ENCODE data around the gene RHBDL1. TPM values are rescaled to one million over a fixed set of nuclear protein-coding genes. Genes with fewer than 3 reads are reported as not detected.

Gene RHBDL1
- total RNA-seq, 2 donors from 2014 or later = 0.42 to 8.0 TPM

DNA sequence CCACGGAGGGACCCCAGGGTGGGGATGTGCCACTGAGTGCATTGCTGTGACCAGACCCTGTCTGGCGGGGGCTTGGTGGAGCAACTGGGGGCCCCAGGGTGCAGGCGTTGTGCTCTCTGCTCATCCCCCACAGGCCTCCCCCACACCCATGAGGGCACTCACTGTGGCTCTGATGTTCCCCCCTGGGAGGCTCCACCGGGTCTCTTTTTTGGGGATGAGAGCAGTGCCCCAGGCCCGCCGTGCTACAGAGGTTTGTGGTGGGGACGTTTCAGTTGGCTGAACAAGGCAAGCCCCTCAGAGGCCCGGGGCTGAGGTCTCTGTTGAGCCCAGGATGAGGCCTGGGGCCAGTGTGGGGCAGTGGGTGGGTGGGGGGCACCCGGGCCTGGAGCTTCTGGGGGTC is 48.2 kb downstream of the RHBDL1 start:
- peaks cover 25 to 39% of the 10 kb centered on the region in 2 donors for H3K4me1 ChIP-seq (ENCODE audit: control insufficient read depth in 1 of 2, low read depth in 2 of 2)

GRCh38 chr16:724188-725040 is 48.9 kb downstream of the RHBDL1 start:
- Histone ChIP-seq H3K27me3 (replicated peaks; ENCODE audit: insufficient read depth) (no peaks in the 10 kb centered on the region), H3K4me3 (no peak overlapping the region), H3K36me3 (no peaks in the 10 kb centered on the region), H3K4me1 (ENCODE audit: control insufficient read depth in 1 of 2, low read depth in 2 of 2) (peaks cover 25 to 39% of the 10 kb centered on the region in 2 donors), H3K27ac (no peak overlapping the region), H3K9me3 (no peaks in the 10 kb centered on the region)
- DNase-seq (ENCODE audit: low spot score) = no peak
- TF ChIP-seq, protein P1, sequence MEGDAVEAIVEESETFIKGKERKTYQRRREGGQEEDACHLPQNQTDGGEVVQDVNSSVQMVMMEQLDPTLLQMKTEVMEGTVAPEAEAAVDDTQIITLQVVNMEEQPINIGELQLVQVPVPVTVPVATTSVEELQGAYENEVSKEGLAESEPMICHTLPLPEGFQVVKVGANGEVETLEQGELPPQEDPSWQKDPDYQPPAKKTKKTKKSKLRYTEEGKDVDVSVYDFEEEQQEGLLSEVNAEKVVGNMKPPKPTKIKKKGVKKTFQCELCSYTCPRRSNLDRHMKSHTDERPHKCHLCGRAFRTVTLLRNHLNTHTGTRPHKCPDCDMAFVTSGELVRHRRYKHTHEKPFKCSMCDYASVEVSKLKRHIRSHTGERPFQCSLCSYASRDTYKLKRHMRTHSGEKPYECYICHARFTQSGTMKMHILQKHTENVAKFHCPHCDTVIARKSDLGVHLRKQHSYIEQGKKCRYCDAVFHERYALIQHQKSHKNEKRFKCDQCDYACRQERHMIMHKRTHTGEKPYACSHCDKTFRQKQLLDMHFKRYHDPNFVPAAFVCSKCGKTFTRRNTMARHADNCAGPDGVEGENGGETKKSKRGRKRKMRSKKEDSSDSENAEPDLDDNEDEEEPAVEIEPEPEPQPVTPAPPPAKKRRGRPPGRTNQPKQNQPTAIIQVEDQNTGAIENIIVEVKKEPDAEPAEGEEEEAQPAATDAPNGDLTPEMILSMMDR (IDR thresholded peaks at IDR 0.05) = no peak
- ATAC-seq (ENCODE audit: insufficient number of reproducible peaks, low FRiP score, low read depth) = no peak

More for the DNA sequence above, 48.2 kb downstream of the RHBDL1 start:
- no peaks in the 10 kb centered on the region for H3K9me3 ChIP-seq
- H3K36me3 ChIP-seq = no peaks in the 10 kb centered on the region
- ATAC-seq (ENCODE audit: insufficient number of reproducible peaks, low FRiP score, low read depth) = no peak
- TF ChIP-seq, protein P1 (IDR thresholded peaks at IDR 0.05) = no peak
- H3K27ac ChIP-seq = no peak overlapping the region
- H3K27me3 ChIP-seq (replicated peaks; ENCODE audit: insufficient read depth) = no peaks in the 10 kb centered on the region
- H3K4me3 ChIP-seq = no peak overlapping the region
- DNase-seq (ENCODE audit: low spot score) = no peak

- H3K27ac ChIP-seq = no peak overlapping the region
- H3K4me3 ChIP-seq = no peak overlapping the region
- H3K36me3 ChIP-seq = no peaks in the 10 kb centered on the region
- peaks cover 23 to 35% of the 10 kb centered on the region in 2 donors for H3K4me1 ChIP-seq (ENCODE audit: control insufficient read depth in 1 of 2, low read depth in 2 of 2)
- no peak for DNase-seq (ENCODE audit: low spot score)
- no peaks in the 10 kb centered on the region for H3K9me3 ChIP-seq
- TF ChIP-seq, protein P1 (IDR thresholded peaks at IDR 0.05) = no peak
- no peak for ATAC-seq (ENCODE audit: insufficient number of reproducible peaks, low FRiP score, low read depth)
- no peaks in the 10 kb centered on the region for H3K27me3 ChIP-seq (replicated peaks; ENCODE audit: insufficient read depth)
Measured at GRCh38 chr16:725041-725376, 49.5 kb downstream of the RHBDL1 start.

GRCh38 chr16:725463-726187 is 50.2 kb downstream of the RHBDL1 start:
- Histone ChIP-seq H3K4me1 (ENCODE audit: control insufficient read depth in 1 of 2, low read depth in 2 of 2) (peaks cover 18 to 30% of the 10 kb centered on the region in 2 donors), H3K4me3 (no peak overlapping the region), H3K27ac (no peak overlapping the region), H3K9me3 (no peaks in the 10 kb centered on the region), H3K36me3 (no peaks in the 10 kb centered on the region), H3K27me3 (replicated peaks; ENCODE audit: insufficient read depth) (no peaks in the 10 kb centered on the region)
- ATAC-seq (ENCODE audit: insufficient number of reproducible peaks, low FRiP score, low read depth) = no peak
- TF ChIP-seq, protein P1 (IDR thresholded peaks at IDR 0.05) = no peak
- DNase-seq (ENCODE audit: low spot score) = no peak

DNA sequence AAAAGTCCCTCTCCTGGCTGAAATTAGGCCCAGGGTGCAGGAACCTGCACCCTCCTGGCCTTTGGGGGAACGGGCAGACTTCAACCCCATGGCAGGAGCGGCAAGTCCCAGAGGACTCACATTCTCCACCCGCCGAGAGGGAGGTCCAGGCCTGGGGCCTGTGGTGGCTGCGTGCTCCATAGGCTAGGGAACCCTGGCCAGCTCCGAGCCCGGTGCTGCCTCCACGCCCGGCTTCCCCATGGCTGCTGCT is 50.6 kb downstream of the RHBDL1 start:
- no peaks in the 10 kb centered on the region for H3K36me3 ChIP-seq
- H3K4me1 ChIP-seq (ENCODE audit: control insufficient read depth in 1 of 2, low read depth in 2 of 2) = peaks cover 18 to 30% of the 10 kb centered on the region in 2 donors
- ATAC-seq (ENCODE audit: insufficient number of reproducible peaks, low FRiP score, low read depth) (no peak), DNase-seq (ENCODE audit: low spot score) (no peak)
- H3K27ac ChIP-seq = no peak overlapping the region
- peak overlapping the region; percentile 71 for H3K4me3 ChIP-seq
- TF ChIP-seq, protein P1 (IDR thresholded peaks at IDR 0.05) = no peak
- no peaks in the 10 kb centered on the region for H3K27me3 ChIP-seq (replicated peaks; ENCODE audit: insufficient read depth)
- no peaks in the 10 kb centered on the region for H3K9me3 ChIP-seq
